MG63 (cell line): ENCODE data around the gene PDSS2. TPM values are rescaled to one million over a fixed set of nuclear protein-coding genes. Genes with fewer than 3 reads are reported as not detected.

ENCODE experiments used
- DNase-seq: peaks from one replicate; pipeline ENCODE4 v3.0.0-alpha.2; 2020
- H3K27me3 ChIP-seq: fragments of 250-450 bp; sonication (Bioruptor Pico); 2 replicates; pipeline ENCODE4 v1.5.1; 2020; ENCODE audit warnings: mild to moderate bottlenecking, moderate library complexity
- H3K36me3 ChIP-seq: fragments of 250-450 bp; sonication (Bioruptor Pico); 2 replicates; pipeline ENCODE4 v1.5.1; 2020; ENCODE audit warnings: mild to moderate bottlenecking, moderate library complexity
- H3K4me3 ChIP-seq: fragments of 250-450 bp; sonication (Bioruptor Pico); 2 replicates; pipeline ENCODE4 v1.5.1; 2020; ENCODE audit warnings: mild to moderate bottlenecking, moderate library complexity
- H3K9me3 ChIP-seq: fragments of 250-450 bp; sonication (Bioruptor Pico); 2 replicates; pipeline ENCODE4 v1.5.1; 2020; ENCODE audit warnings: mild to moderate bottlenecking, moderate library complexity
- total RNA-seq: library from RNA; depleted of rRNA; stranded (reverse); fragments of >200 nt; shearing (Covaris generic); gene quantifications from 2 replicates; pipeline ENCODE4 v1.2.3, GENCODE V29; 2014; ENCODE audit warnings: low replicate concordance

Gene PDSS2
- total RNA-seq, 1 experiment from 2014 or later: 13.9 TPM

- H3K27me3 ChIP-seq: no peaks in the 10 kb centered on the region
- no peak overlapping the region for H3K4me3 ChIP-seq
- no peaks in the 10 kb centered on the region for H3K36me3 ChIP-seq
- DNase-seq: no peak
- H3K9me3 ChIP-seq: no peaks in the 10 kb centered on the region
Observed at GRCh38 chr6:107244082-107244741, 215.2 kb downstream of the PDSS2 start.

- no peaks in the 10 kb centered on the region for H3K9me3 ChIP-seq
- DNase-seq: no peak
- no peaks in the 10 kb centered on the region for H3K27me3 ChIP-seq
- H3K4me3 ChIP-seq: no peak overlapping the region
- no peaks in the 10 kb centered on the region for H3K36me3 ChIP-seq
Observed at GRCh38 chr6:107243471-107243870, 215.9 kb downstream of the PDSS2 start.

- DNase-seq: no peak
- Histone ChIP-seq H3K27me3 (no peaks in the 10 kb centered on the region), H3K9me3 (peaks cover 2% of the 10 kb centered on the region; the same call in 1 of the 2 replicates), H3K36me3 (no peaks in the 10 kb centered on the region), H3K4me3 (no peak overlapping the region)
Observed at GRCh38 chr6:107237992-107238660, 221.2 kb downstream of the PDSS2 start.

GRCh38 chr6:107235511-107235910 lies 223.9 kb downstream of the PDSS2 start:
- no peak for DNase-seq
- H3K27me3 ChIP-seq: no peaks in the 10 kb centered on the region
- no peaks in the 10 kb centered on the region for H3K36me3 ChIP-seq
- H3K4me3 ChIP-seq: no peak overlapping the region
- peaks cover 2% of the 10 kb centered on the region; the same call in 1 of the 2 replicates for H3K9me3 ChIP-seq

- Histone ChIP-seq H3K4me3 (no peak overlapping the region), H3K27me3 (no peaks in the 10 kb centered on the region), H3K36me3 (no peaks in the 10 kb centered on the region), H3K9me3 (peaks cover 2% of the 10 kb centered on the region; the same call in 1 of the 2 replicates)
- DNase-seq: no peak
Observed at GRCh38 chr6:107235007-107235406, 224.4 kb downstream of the PDSS2 start.

GRCh38 chr6:107231243-107231642 lies 228.1 kb downstream of the PDSS2 start:
- H3K4me3 ChIP-seq: no peak overlapping the region
- DNase-seq: no peak

GRCh38 chr6:107230448-107230847 lies 228.9 kb downstream of the PDSS2 start:
- no peak for DNase-seq

More at GRCh38 chr6:107231243-107231642, 228.1 kb downstream of the PDSS2 start:
- H3K9me3 ChIP-seq: peaks cover 2% of the 10 kb centered on the region; the same call in 1 of the 2 replicates
- no peaks in the 10 kb centered on the region for H3K27me3 ChIP-seq
- no peaks in the 10 kb centered on the region for H3K36me3 ChIP-seq

GRCh38 chr6:107230024-107230423 lies 229.3 kb downstream of the PDSS2 start:
- Histone ChIP-seq H3K27me3 (no peaks in the 10 kb centered on the region), H3K9me3 (no peaks in the 10 kb centered on the region), H3K36me3 (no peaks in the 10 kb centered on the region), H3K4me3 (no peak overlapping the region)
- no peak for DNase-seq

More at GRCh38 chr6:107230448-107230847, 228.9 kb downstream of the PDSS2 start:
- no peak overlapping the region for H3K4me3 ChIP-seq
- no peaks in the 10 kb centered on the region for H3K27me3 ChIP-seq
- H3K36me3 ChIP-seq: no peaks in the 10 kb centered on the region
- H3K9me3 ChIP-seq: no peaks in the 10 kb centered on the region; the same call in 1 of the 2 replicates

GRCh38 chr6:107228754-107229153 lies 230.6 kb downstream of the PDSS2 start:
- Histone ChIP-seq H3K27me3 (no peaks in the 10 kb centered on the region), H3K9me3 (no peaks in the 10 kb centered on the region), H3K4me3 (no peak overlapping the region), H3K36me3 (no peaks in the 10 kb centered on the region)
- DNase-seq: no peak

GRCh38 chr6:107221519-107221918 lies 237.8 kb downstream of the PDSS2 start:
- no peaks in the 10 kb centered on the region for H3K27me3 ChIP-seq

GRCh38 chr6:107219851-107220250 lies 239.5 kb downstream of the PDSS2 start:
- Histone ChIP-seq H3K36me3 (no peaks in the 10 kb centered on the region), H3K4me3 (no peak overlapping the region), H3K27me3 (no peaks in the 10 kb centered on the region), H3K9me3 (no peaks in the 10 kb centered on the region)
- no peak for DNase-seq

More at GRCh38 chr6:107221519-107221918, 237.8 kb downstream of the PDSS2 start:
- no peaks in the 10 kb centered on the region for H3K9me3 ChIP-seq
- no peak overlapping the region for H3K4me3 ChIP-seq
- H3K36me3 ChIP-seq: no peaks in the 10 kb centered on the region
- no peak for DNase-seq

- H3K36me3 ChIP-seq: no peaks in the 10 kb centered on the region
- DNase-seq: no peak
- no peak overlapping the region for H3K4me3 ChIP-seq
- H3K9me3 ChIP-seq: no peaks in the 10 kb centered on the region
- no peaks in the 10 kb centered on the region for H3K27me3 ChIP-seq
Observed at GRCh38 chr6:107218142-107218541, 241.2 kb downstream of the PDSS2 start.

GRCh38 chr6:107217248-107217647 lies 242.1 kb downstream of the PDSS2 start:
- H3K27me3 ChIP-seq: no peaks in the 10 kb centered on the region
- no peaks in the 10 kb centered on the region for H3K9me3 ChIP-seq
- H3K4me3 ChIP-seq: no peak overlapping the region
- no peaks in the 10 kb centered on the region for H3K36me3 ChIP-seq
- no peak for DNase-seq

- Histone ChIP-seq H3K4me3 (no peak overlapping the region), H3K36me3 (no peaks in the 10 kb centered on the region), H3K27me3 (no peaks in the 10 kb centered on the region), H3K9me3 (no peaks in the 10 kb centered on the region)
- no peak for DNase-seq
Observed at GRCh38 chr6:107216197-107216933, 243.0 kb downstream of the PDSS2 start.

GRCh38 chr6:107215334-107215733 lies 244.0 kb downstream of the PDSS2 start:
- H3K9me3 ChIP-seq: no peaks in the 10 kb centered on the region
- H3K36me3 ChIP-seq: no peaks in the 10 kb centered on the region
- no peak for DNase-seq
- no peaks in the 10 kb centered on the region for H3K27me3 ChIP-seq
- H3K4me3 ChIP-seq: no peak overlapping the region

GRCh38 chr6:107214655-107215054 lies 244.7 kb downstream of the PDSS2 start:
- no peak for DNase-seq
- H3K27me3 ChIP-seq: no peaks in the 10 kb centered on the region
- no peaks in the 10 kb centered on the region for H3K36me3 ChIP-seq
- H3K4me3 ChIP-seq: no peak overlapping the region
- no peaks in the 10 kb centered on the region for H3K9me3 ChIP-seq
